SIG-M5 treated with dmso at 0.1 percent for 504 hours (cell line): ENCODE measurements around the gene SLC12A9.
"Not testable (repeated sequence)": the region's sequence is repeated elsewhere in the genome, so short reads cannot be mapped to it uniquely, and the experiment has no call there.

Source experiments
- DNase-seq: peaks from one replicate; lab custom pipeline; 2025; ENCODE audit not compliant: unreplicated experiment; lab: John Stamatoyannopoulos, UW

Gene SLC12A9

GRCh38 chr7:100825215-100825671 lies 27.3 kb upstream of the SLC12A9 start:
- no peak for DNase-seq

GRCh38 chr7:100825751-100826513 lies 26.6 kb upstream of the SLC12A9 start:
- peak; percentile 33 for DNase-seq

GRCh38 chr7:100826514-100827329 lies 25.8 kb upstream of the SLC12A9 start:
- no peak for DNase-seq

GRCh38 chr7:100827330-100828226 lies 24.9 kb upstream of the SLC12A9 start, which contains the start of gene EPHB4:
EPHB4 (minus strand) TSS chr7:100827523; CDS start chr7:100827030, 493 bp downstream.
- no peak for DNase-seq

GRCh38 chr7:100829150-100829716 lies 23.3 kb upstream of the SLC12A9 start:
- no peak for DNase-seq

GRCh38 chr7:100830396-100830795 lies 22.1 kb upstream of the SLC12A9 start:
- no peak for DNase-seq

- no peak for DNase-seq
Observed at GRCh38 chr7:100832281-100832633, 20.3 kb upstream of the SLC12A9 start.

- no peak for DNase-seq
Observed at GRCh38 chr7:100835903-100836811, 16.4 kb upstream of the SLC12A9 start.

GRCh38 chr7:100836812-100837098 lies 15.8 kb upstream of the SLC12A9 start:
- DNase-seq, result no peak

- DNase-seq, result peak; percentile 78
Observed at GRCh38 chr7:100837099-100837836, 15.2 kb upstream of the SLC12A9 start.

GRCh38 chr7:100839361-100839760 lies 13.2 kb upstream of the SLC12A9 start:
- no peak for DNase-seq

GRCh38 chr7:100840470-100841100 lies 11.9 kb upstream of the SLC12A9 start:
- no peak for DNase-seq

GRCh38 chr7:100847360-100847759 lies 5.2 kb upstream of the SLC12A9 start:
- DNase-seq, result no peak

- DNase-seq, result no peak
Observed at GRCh38 chr7:100854146-100854895, 1.8 kb downstream of the SLC12A9 start.

- not testable (repeated sequence) for DNase-seq
Observed at GRCh38 chr7:100854899-100855298, 2.4 kb downstream of the SLC12A9 start.

- DNase-seq, result no peak
Observed at GRCh38 chr7:100855515-100855914, 3.0 kb downstream of the SLC12A9 start.

- DNase-seq, result no peak
Observed at GRCh38 chr7:100856871-100857282, 4.4 kb downstream of the SLC12A9 start.

- DNase-seq, result no peak
Observed at GRCh38 chr7:100859856-100860255, 7.3 kb downstream of the SLC12A9 start.
